CD4-positive, alpha-beta T cell (primary cell): ENCODE data around the gene TENT5C. TPM values are rescaled to one million over a fixed set of nuclear protein-coding genes. Genes with fewer than 3 reads are reported as not detected.

Experiments
- ATAC-seq: fragments of 200-7000 bp; cut with Tn5 transposase; one replicate; pipeline ENCODE4 v1.10.0; 2022; ENCODE audit warnings: mild to moderate bottlenecking; ENCODE audit not compliant: poor library complexity
- CTCF ChIA-PET: fragments of 350-600 bp; sonication (Branson Sonifier 250); formaldehyde crosslinking; loops from one replicate; lab custom pipeline; 2021; ENCODE audit warnings: antibody characterized with exemption, inconsistent platforms; lab: Charles Lee
- POLR2A ChIA-PET: fragments of 350-600 bp; sonication (Branson Sonifier 250); formaldehyde crosslinking; loops from one replicate; lab custom pipeline; 2021; ENCODE audit warnings: antibody characterized with exemption, inconsistent platforms; lab: Charles Lee
- DNase-seq, 14 experiments: peaks; one replicate each; pipeline ENCODE4 v3.0.0-alpha.2; 2013 to 2020; ENCODE audit warnings: mixed read lengths in 2 of 14
- H3K27ac ChIP-seq, 2 donors: one replicate each; pipeline versions ENCODE4 v1.5.1 to v1.7.0; 2013; ENCODE audit warnings: low read length in 2 of 2, low read depth in 1 of 2, mild to moderate bottlenecking in 1 of 2
- H3K27me3 ChIP-seq, 2 experiments: 1 replicate in 1 of 2; 2 replicates in 1 of 2; pipeline versions ENCODE4 v1.6.1 to v1.7.0; 2013; ENCODE audit warnings: low read length in 2 of 2, control low read depth in 1 of 2, mild to moderate bottlenecking in 1 of 2, moderate library complexity in 1 of 2; ENCODE audit not compliant: insufficient read depth in 2 of 2, control insufficient read depth in 1 of 2
- H3K36me3 ChIP-seq: one replicate; pipeline ENCODE4 v1.6.1; 2013; ENCODE audit warnings: low read length, control low read depth; ENCODE audit not compliant: insufficient read depth
- H3K4me1 ChIP-seq: one replicate; pipeline ENCODE4 v1.6.1; 2013; ENCODE audit warnings: low read length, control low read depth; ENCODE audit not compliant: insufficient read depth
- H3K4me3 ChIP-seq: one replicate; pipeline ENCODE4 v1.5.1; 2013; ENCODE audit warnings: mild to moderate bottlenecking, low read length, moderate library complexity
- H3K9me3 ChIP-seq, 2 experiments: 1 replicate in 1 of 2; 2 replicates in 1 of 2; pipeline versions ENCODE4 v1.6.1 to v1.7.0; 2013; ENCODE audit warnings: low read length in 2 of 2, mild to moderate bottlenecking in 2 of 2, control low read depth in 1 of 2, moderate library complexity in 1 of 2; ENCODE audit not compliant: control insufficient read depth in 1 of 2, insufficient read depth in 1 of 2
- H3K27ac Mint-ChIP-seq: one replicate; pipeline ENCODE4 v1.8.0; 2020; ENCODE audit warnings: mixed read lengths
- H3K27me3 Mint-ChIP-seq: one replicate; pipeline ENCODE4 v1.8.0; 2021; ENCODE audit warnings: mixed read lengths
- H3K36me3 Mint-ChIP-seq: one replicate; pipeline ENCODE4 v1.8.0; 2021; ENCODE audit warnings: low read depth, mixed read lengths
- H3K4me1 Mint-ChIP-seq: one replicate; pipeline ENCODE4 v1.8.0; 2021; ENCODE audit warnings: low read depth, mixed read lengths
- H3K4me3 Mint-ChIP-seq: one replicate; pipeline ENCODE4 v1.8.0; 2020; ENCODE audit warnings: mild to moderate bottlenecking, mixed read lengths
- H3K9me3 Mint-ChIP-seq: one replicate; pipeline ENCODE4 v1.8.0; 2020; ENCODE audit warnings: mixed read lengths
- intact Hi-C, 2 experiments: fragments of 100-400 bp; cut with DNase I in 1 of 2; cut with micrococcal nuclease in 1 of 2; formaldehyde crosslinking; loops; one replicate each; pipeline versions ENCODE4 v1.15.1 to v1.9.0; 2023 to 2025; cut with DNase I, micrococcal nuclease
- total RNA-seq, 174 experiments: library from RNA in 2 of 174; stranded (reverse) in 2 of 174; gene quantifications; one replicate each; pipeline ENCODE4 v1.2.3 and lab custom pipeline; 2021 to 2026
- TF ChIP-seq, protein P1 (sequence below): fragments of 200-600 bp; IDR thresholded peaks from one replicate; pipeline ENCODE4 v1.8.0; 2022; ENCODE audit warnings: antibody characterized with exemption, mild to moderate bottlenecking

TENT5C gene
- total RNA-seq, 2 experiments from 2014 or later = 122 to 123 TPM

DNA sequence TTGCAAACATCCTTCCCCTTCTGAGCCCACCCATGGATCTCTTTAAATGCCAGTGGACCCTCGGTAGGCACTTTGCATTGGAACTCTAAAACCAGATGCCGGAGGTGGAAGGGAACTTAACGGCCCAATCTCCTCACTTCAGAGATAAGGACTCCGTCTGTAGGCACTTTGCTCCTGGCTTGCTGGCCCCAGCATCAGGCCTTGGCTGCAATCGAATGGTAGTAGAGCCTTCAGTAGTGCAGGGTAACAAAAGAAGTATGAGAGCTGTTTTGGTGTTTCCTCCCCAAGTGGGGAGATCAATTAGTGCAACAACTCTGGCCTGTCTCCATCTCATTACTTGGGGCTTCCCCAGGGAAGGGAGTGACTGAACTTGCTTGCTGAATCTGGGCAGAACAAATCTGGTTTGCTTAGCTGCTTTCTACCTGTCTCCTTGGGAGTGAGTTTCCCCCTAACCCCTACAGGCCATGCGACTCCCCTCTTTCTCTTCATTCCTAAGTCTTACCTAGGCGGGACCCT is 70.8 kb downstream of the TENT5C start:
- Mint-ChIP-seq H3K36me3 (no peaks in the 10 kb centered on the region), H3K4me3 (no peak overlapping the region), H3K9me3 (no peaks in the 10 kb centered on the region), H3K27ac (no peak overlapping the region), H3K27me3 (peaks cover 7% of the 10 kb centered on the region), H3K4me1 (peaks cover 7% of the 10 kb centered on the region)
- H3K27ac ChIP-seq = no peak overlapping the region
- DNase-seq (no peak), ATAC-seq (peak; percentile 36)
- no peaks in the 10 kb centered on the region for H3K9me3 ChIP-seq
- H3K4me3 ChIP-seq = no peak overlapping the region
- H3K36me3 ChIP-seq = no peaks in the 10 kb centered on the region
- H3K27me3 ChIP-seq = no peaks in the 10 kb centered on the region
- ChIA-PET POLR2A (no interaction called here), CTCF (interaction anchor here (3.1 to 4.0 kb wide), 2 partner anchors 77 to 141 kb away, joined by 13 to 45 read pairs; no protein-coding TSS in a partner anchor)
- intact Hi-C loops = loop anchor here in 1 of 2 experiments (5.0 kb wide), 1 partner anchor 164 kb away; no protein-coding TSS in a partner anchor
- TF ChIP-seq, protein P1, sequence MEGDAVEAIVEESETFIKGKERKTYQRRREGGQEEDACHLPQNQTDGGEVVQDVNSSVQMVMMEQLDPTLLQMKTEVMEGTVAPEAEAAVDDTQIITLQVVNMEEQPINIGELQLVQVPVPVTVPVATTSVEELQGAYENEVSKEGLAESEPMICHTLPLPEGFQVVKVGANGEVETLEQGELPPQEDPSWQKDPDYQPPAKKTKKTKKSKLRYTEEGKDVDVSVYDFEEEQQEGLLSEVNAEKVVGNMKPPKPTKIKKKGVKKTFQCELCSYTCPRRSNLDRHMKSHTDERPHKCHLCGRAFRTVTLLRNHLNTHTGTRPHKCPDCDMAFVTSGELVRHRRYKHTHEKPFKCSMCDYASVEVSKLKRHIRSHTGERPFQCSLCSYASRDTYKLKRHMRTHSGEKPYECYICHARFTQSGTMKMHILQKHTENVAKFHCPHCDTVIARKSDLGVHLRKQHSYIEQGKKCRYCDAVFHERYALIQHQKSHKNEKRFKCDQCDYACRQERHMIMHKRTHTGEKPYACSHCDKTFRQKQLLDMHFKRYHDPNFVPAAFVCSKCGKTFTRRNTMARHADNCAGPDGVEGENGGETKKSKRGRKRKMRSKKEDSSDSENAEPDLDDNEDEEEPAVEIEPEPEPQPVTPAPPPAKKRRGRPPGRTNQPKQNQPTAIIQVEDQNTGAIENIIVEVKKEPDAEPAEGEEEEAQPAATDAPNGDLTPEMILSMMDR = no peak
- peaks cover 12% of the 10 kb centered on the region for H3K4me1 ChIP-seq

Other genes with a start within 250 kb of the TENT5C start
- gene MAN1A2, start 238.6 kb upstream of the TENT5C start, total RNA-seq = 10 to 100 TPM; 45.6 to 49.7 TPM